Measurements from ENCODE around the gene RELB.

RELB gene

GRCh38 chr19:44985445-44985844 is 15.8 kb upstream of the RELB start:
- TF ChIP-seq POLR2AphosphoS5 (IDR thresholded peaks at IDR 0.05; ENCODE audit: low read depth, low read length) (no peak), SPI1 (IDR thresholded peaks at IDR 0.05; ENCODE audit: low read depth, low read length) (no peak), PAX5 (IDR thresholded peaks at IDR 0.05; ENCODE audit: insufficient read depth, low read length, severe bottlenecking) (no peak), TAF1 (IDR thresholded peaks at IDR 0.05; ENCODE audit: low read depth, low read length) (no peak), POU2F2 (IDR thresholded peaks at IDR 0.05; ENCODE audit: low read depth, low read length) (no peak), POLR2A (IDR thresholded peaks at IDR 0.05; ENCODE audit: low read depth, low read length) (no peak)
- DNase-seq (ENCODE audit: insufficient read length, low spot score) (no peak), FAIRE-seq (no peak)

GRCh38 chr19:44986389-44986788 is 14.9 kb upstream of the RELB start:
- no peak for DNase-seq (ENCODE audit: insufficient read length, low spot score)
- no peak for TF ChIP-seq SPI1 (IDR thresholded peaks at IDR 0.05; ENCODE audit: low read depth, low read length)
- TF ChIP-seq POU2F2 (IDR thresholded peaks at IDR 0.05; ENCODE audit: low read depth, low read length): no peak
- TF ChIP-seq TAF1 (IDR thresholded peaks at IDR 0.05; ENCODE audit: low read depth, low read length): no peak
- TF ChIP-seq POLR2A (IDR thresholded peaks at IDR 0.05; ENCODE audit: low read depth, low read length): no peak
- TF ChIP-seq POLR2AphosphoS5 (IDR thresholded peaks at IDR 0.05; ENCODE audit: low read depth, low read length): no peak
- TF ChIP-seq PAX5 (IDR thresholded peaks at IDR 0.05; ENCODE audit: insufficient read depth, low read length, severe bottlenecking): no peak
- FAIRE-seq: no peak

DNA sequence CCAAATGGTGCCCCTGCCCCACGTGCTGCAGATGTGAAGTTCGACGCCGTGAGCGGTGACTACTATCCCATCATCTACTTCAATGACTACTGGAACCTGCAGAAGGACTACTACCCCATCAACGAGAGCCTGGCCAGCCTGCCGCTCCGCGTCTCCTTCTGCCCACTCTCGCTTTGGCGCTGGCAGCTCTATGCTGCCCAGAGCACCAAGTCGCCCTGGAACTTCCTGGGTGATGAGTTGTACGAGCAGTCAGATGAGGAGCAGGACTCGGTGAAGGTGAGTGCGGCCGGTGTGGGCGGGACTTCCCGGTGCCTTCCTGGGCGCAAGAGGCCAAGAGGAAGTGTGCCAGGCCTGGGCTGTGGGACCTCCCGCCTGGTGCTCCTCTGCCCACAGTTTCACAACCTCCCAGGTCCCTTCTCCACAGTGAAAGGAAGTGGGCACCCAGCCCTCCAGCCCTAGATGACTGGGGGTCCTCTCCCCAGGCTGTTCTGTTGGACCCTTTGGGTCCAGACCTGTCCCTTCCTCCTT is 14.1 kb upstream of the RELB start:
- no peak for TF ChIP-seq SPI1 (IDR thresholded peaks at IDR 0.05; ENCODE audit: low read depth, low read length)
- TF ChIP-seq POLR2A (IDR thresholded peaks at IDR 0.05; ENCODE audit: low read depth, low read length): no peak
- TF ChIP-seq PAX5 (IDR thresholded peaks at IDR 0.05; ENCODE audit: insufficient read depth, low read length, severe bottlenecking): no peak
- TF ChIP-seq POU2F2 (IDR thresholded peaks at IDR 0.05; ENCODE audit: low read depth, low read length): no peak
- TF ChIP-seq TAF1 (IDR thresholded peaks at IDR 0.05; ENCODE audit: low read depth, low read length): no peak
- TF ChIP-seq POLR2AphosphoS5 (IDR thresholded peaks at IDR 0.05; ENCODE audit: low read depth, low read length): no peak
- DNase-seq (ENCODE audit: insufficient read length, low spot score) (no peak), FAIRE-seq (no peak)

- TF ChIP-seq PAX5 (IDR thresholded peaks at IDR 0.05; ENCODE audit: insufficient read depth, low read length, severe bottlenecking): no peak
- DNase-seq (ENCODE audit: insufficient read length, low spot score) (no peak), FAIRE-seq (no peak)
These were observed 13.0 kb upstream of the RELB start for GRCh38 chr19:44988273-44988672.

- FAIRE-seq (peak; percentile 84), DNase-seq (ENCODE audit: insufficient read length, low spot score) (peak; percentile 93)
These were observed 12.2 kb upstream of the RELB start for GRCh38 chr19:44988896-44989556.

DNA sequence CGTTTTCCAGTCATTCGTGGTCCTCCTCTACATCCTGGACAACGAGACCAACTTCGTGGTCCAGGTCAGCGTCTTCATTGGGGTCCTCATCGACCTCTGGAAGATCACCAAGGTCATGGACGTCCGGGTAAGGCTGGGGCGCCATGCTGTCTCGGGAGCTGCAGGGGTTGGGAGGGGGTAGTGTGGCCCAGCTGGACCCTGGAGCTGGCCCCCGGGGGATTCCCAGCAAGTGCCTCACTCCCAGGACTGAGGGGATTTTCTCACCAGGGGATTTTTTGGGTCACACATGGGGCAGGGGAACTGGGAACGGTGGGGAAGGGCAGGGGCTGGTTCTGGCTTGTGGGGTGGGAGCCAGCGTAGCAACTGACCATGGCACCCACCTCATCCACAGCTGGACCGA is 10.8 kb upstream of the RELB start:
- no peak for DNase-seq (ENCODE audit: insufficient read length, low spot score)
- no peak for FAIRE-seq
- TF ChIP-seq SPI1 (IDR thresholded peaks at IDR 0.05; ENCODE audit: low read depth, low read length) (0 out of 2 replicates have a peak, but pooled peaks have one; percentile 34), PAX5 (IDR thresholded peaks at IDR 0.05; ENCODE audit: insufficient read depth, low read length, severe bottlenecking) (no peak), TAF1 (IDR thresholded peaks at IDR 0.05; ENCODE audit: low read depth, low read length) (no peak)

More at GRCh38 chr19:44988896-44989556, 12.2 kb upstream of the RELB start:
- no peak for TF ChIP-seq PAX5 (IDR thresholded peaks at IDR 0.05; ENCODE audit: insufficient read depth, low read length, severe bottlenecking)
- TF ChIP-seq SPI1 (IDR thresholded peaks at IDR 0.05; ENCODE audit: low read depth, low read length): no peak
- no peak for TF ChIP-seq POLR2A (IDR thresholded peaks at IDR 0.05; ENCODE audit: low read depth, low read length)
- TF ChIP-seq POU2F2 (IDR thresholded peaks at IDR 0.05; ENCODE audit: low read depth, low read length): no peak
- no peak for TF ChIP-seq POLR2AphosphoS5 (IDR thresholded peaks at IDR 0.05; ENCODE audit: low read depth, low read length)
- TF ChIP-seq TAF1 (IDR thresholded peaks at IDR 0.05; ENCODE audit: low read depth, low read length): no peak

- no peak for TF ChIP-seq POLR2A (IDR thresholded peaks at IDR 0.05; ENCODE audit: low read depth, low read length)
- no peak for TF ChIP-seq POLR2AphosphoS5 (IDR thresholded peaks at IDR 0.05; ENCODE audit: low read depth, low read length)
- no peak for TF ChIP-seq TAF1 (IDR thresholded peaks at IDR 0.05; ENCODE audit: low read depth, low read length)
- TF ChIP-seq SPI1 (IDR thresholded peaks at IDR 0.05; ENCODE audit: low read depth, low read length): no peak
- TF ChIP-seq POU2F2 (IDR thresholded peaks at IDR 0.05; ENCODE audit: low read depth, low read length): no peak
- TF ChIP-seq PAX5 (IDR thresholded peaks at IDR 0.05; ENCODE audit: insufficient read depth, low read length, severe bottlenecking): no peak
- FAIRE-seq: no peak
- no peak for DNase-seq (ENCODE audit: insufficient read length, low spot score)
These were observed 10.3 kb upstream of the RELB start for GRCh38 chr19:44990966-44991365.

GRCh38 chr19:44992336-44993163 is 8.7 kb upstream of the RELB start:
- TF ChIP-seq SPI1 (IDR thresholded peaks at IDR 0.05; ENCODE audit: low read depth, low read length) (no peak), TAF1 (IDR thresholded peaks at IDR 0.05; ENCODE audit: low read depth, low read length) (no peak), POU2F2 (IDR thresholded peaks at IDR 0.05; ENCODE audit: low read depth, low read length) (no peak), POLR2A (IDR thresholded peaks at IDR 0.05; ENCODE audit: low read depth, low read length) (no peak), PAX5 (IDR thresholded peaks at IDR 0.05; ENCODE audit: insufficient read depth, low read length, severe bottlenecking) (no peak), POLR2AphosphoS5 (IDR thresholded peaks at IDR 0.05; ENCODE audit: low read depth, low read length) (no peak)
- DNase-seq (ENCODE audit: insufficient read length, low spot score): no peak
- FAIRE-seq: no peak

- FAIRE-seq: no peak
- TF ChIP-seq POU2F2 (IDR thresholded peaks at IDR 0.05; ENCODE audit: low read depth, low read length) (no peak), POLR2A (IDR thresholded peaks at IDR 0.05; ENCODE audit: low read depth, low read length) (no peak), PAX5 (IDR thresholded peaks at IDR 0.05; ENCODE audit: insufficient read depth, low read length, severe bottlenecking) (no peak), SPI1 (IDR thresholded peaks at IDR 0.05; ENCODE audit: low read depth, low read length) (no peak), POLR2AphosphoS5 (IDR thresholded peaks at IDR 0.05; ENCODE audit: low read depth, low read length) (no peak), TAF1 (IDR thresholded peaks at IDR 0.05; ENCODE audit: low read depth, low read length) (no peak)
- no peak for DNase-seq (ENCODE audit: insufficient read length, low spot score)
These were observed 7.7 kb upstream of the RELB start for GRCh38 chr19:44993526-44993925.
